GM18868 (cell line): ENCODE results near the gene SOS2.
A peak's percentile ranks its signal among the peaks of the same experiment; 100 is the strongest.

Source experiments
- ATAC-seq: cut with Tn5 transposase; IDR thresholded peaks from one replicate; pipeline ENCODE4 v1.9.1; 2021; ENCODE audit warnings: mild to moderate bottlenecking, moderate library complexity; ENCODE audit not compliant: unreplicated experiment

The SOS2 gene

GRCh38 chr14:50116966-50117365, 114.4 kb downstream of the SOS2 start:
- no peak for ATAC-seq

DNA sequence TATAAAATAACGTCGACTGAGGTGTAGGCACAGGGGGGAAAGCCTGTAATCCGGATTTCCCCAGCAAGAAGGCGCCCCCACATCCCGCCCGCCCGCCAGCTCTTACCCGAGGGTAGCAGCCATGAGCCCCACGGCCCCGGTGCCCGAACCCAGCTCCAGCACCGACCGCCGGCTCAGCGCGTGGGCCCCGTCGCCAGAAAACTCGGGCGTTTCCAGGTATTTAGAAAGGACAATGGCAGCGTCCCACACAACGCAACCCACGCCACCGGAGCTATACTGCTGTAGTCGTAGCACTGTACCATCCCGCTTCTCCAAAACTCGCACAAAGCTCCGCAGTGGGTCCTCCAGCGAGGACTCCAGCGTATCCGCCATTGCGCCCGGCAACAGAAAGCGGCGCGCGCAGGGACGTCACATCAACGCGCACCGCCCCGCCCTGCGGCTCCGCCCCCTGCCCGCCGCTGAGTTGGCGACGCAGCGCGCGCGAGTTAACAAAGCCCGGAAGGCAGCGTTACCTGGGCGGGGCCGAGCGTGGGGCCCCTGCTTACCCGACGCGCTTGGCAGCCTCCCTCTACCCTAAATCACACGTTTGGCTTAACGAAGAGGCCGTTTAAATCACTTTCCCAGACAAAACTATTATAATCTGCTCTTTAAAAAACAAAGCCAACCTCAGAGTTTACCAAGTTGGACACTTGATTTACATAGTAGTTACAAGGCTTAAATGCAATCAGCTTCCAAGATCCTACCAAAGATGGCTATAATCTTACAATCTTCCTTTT, 115.0 kb downstream of the SOS2 start, which contains the start of gene VCPKMT:
TSS of gene VCPKMT (minus strand) at position 392 of the 776 bp plus-strand sequence. CDS start at position 372, 20 bp downstream.
- ATAC-seq: peak; percentile 94

- ATAC-seq: peak; percentile 39
Measured at GRCh38 chr14:50113381-50114035, 117.9 kb downstream of the SOS2 start.

- ATAC-seq: no peak
Measured at GRCh38 chr14:50110323-50111037, 120.9 kb downstream of the SOS2 start.

GRCh38 chr14:50109342-50109741, 122.0 kb downstream of the SOS2 start:
- no peak for ATAC-seq

DNA sequence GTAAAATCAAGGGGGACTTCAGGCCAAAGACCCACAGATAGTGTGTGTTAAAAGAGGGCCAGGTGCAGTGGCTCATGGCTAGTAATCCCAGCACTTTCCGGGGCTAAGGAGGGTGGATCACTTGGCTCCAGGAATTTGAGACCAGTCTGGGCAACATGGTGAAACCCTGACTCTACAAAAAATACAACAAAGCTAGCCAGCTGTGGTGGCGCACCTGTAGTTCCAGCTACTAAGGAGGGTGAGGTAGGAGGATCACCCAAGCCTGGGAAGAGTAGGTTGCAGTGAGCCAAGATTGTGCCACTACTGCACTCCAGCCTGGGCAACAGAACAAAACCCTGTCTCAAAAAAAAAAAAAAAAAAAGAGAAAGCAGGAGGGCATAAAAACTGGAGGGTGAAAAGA, 123.5 kb downstream of the SOS2 start:
- no peak for ATAC-seq

- no peak for ATAC-seq
Measured at GRCh38 chr14:50106178-50106577, 125.2 kb downstream of the SOS2 start.

DNA sequence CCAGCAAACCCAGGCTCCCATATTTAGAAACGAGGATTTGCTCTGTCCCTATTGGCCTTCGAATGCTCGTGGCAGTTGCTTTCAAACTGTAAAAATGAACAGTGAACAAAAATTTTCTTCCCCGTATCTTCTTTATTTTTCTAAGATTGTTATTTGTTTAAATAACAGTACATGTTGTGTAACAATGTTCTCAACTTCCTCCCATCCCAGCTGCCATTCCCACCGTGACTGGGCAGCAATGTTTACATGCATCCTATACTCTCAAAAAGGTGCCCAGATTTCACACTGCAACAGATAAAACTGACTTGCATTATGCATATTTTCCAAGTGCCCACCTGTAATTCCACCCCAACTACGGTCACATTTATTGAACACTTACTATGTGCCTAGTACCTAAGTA, 127.8 kb downstream of the SOS2 start:
- ATAC-seq: no peak

DNA sequence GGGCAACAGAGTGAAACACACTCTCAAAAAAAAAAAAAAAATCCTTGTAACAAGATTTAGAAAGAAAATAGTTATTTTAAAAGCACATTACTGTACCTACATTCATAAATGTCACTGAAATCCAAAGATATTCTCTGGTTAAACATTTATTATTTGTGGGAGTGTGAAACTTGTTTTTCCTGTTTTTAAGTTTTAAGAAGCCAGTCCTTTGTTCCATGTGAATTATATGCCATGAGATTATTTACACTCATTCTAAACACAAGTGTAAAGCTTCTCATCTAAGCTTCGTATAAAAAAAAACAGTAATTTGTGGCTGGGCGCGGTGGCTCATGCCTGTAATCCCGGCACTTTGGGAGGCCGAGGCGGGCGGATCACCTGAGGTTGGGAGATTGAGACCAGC, 130.0 kb downstream of the SOS2 start:
- ATAC-seq: no peak

GRCh38 chr14:50100805-50101204, 130.6 kb downstream of the SOS2 start:
- no peak for ATAC-seq

- no peak for ATAC-seq
Measured at GRCh38 chr14:50099335-50099734, 132.0 kb downstream of the SOS2 start.

GRCh38 chr14:50095895-50096294, 135.5 kb downstream of the SOS2 start:
- ATAC-seq: peak; percentile 71

DNA sequence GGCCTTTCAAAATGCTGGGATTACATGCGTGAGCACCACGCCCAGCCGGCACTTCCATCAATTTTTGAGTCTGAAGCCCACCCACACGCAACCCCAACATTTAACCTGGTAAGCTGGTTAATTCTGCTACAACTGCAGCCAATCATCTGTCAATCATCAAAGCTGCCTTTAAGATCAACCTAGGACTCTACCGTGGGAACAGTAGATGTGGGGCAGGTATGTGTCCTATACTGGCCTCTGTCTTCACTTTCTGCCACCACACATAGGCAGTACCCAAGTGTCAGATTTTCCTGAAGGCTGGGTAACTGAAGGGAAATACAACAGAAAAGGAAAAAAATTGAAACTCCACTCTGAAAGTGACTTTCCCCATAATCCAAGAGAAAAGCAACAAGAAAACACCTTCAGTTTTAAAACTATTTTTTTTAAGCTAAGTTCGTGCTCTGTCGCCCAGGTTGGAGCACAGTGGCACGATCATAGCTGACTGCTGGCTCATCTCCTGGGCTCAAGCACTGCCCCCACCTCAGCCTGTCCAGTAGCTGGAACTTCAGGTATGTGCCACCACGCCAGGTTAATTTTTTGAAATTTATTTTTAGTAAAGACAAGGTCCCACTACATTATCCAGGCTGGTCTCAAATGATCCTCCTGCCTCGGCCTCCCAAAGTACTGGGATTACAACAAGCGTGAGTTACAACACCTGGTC, 137.2 kb downstream of the SOS2 start:
- ATAC-seq: no peak

DNA sequence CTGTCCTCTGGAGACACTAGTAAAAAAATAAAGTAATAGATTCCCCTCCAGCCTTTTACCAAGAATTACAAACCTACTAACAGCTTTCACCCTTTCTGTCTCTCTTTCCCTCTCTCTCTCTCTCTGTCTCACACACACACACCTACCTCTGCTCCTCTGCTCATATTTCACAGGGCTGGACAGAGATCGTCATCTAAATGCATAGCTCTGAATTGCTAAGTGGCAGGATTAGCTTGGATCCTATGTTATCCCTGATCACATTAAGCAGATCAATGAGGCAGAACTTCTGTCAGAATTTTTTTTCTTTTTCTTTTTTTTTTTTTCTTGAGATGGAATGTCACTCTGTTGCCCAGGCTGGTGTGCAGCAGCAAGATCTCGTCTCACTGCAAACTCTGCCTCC, 137.9 kb downstream of the SOS2 start:
- ATAC-seq: no peak

GRCh38 chr14:50092006-50092555, 139.3 kb downstream of the SOS2 start:
- no peak for ATAC-seq

DNA sequence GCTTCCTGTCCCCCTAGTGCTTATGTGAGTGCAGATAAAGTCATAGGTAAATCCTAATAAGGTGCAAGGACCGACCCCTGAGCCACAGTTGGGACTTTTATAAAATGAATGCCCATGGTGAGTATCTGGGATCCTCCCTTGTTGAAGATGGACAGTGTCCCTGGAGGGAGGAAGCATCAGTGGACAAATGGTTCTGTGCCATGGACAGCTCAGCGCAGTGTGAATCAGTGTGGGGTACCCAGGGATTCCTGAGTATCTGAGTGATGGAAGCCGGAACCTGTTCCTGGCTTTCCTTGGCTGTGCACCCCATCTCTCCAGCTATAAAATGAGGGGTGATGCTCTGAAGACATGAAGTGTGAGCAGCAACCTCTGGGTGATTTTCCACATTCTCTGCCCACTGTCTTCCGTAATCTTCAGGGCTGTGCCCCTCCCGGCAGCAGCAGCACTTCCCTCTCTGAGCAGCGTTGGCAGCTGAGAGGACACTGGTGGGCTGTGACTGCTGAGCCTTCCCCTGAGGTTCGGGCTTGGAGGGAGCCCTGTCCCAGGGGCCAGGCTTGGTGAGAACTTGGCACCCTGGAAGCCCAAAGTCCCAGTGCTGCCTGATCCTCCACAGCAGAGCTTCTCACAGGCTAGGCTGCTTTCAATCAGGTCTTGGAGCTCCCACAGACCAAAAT, 140.0 kb downstream of the SOS2 start:
- no peak for ATAC-seq

- no peak for ATAC-seq
Measured at GRCh38 chr14:50089208-50089607, 142.2 kb downstream of the SOS2 start.

GRCh38 chr14:50088731-50089130, 142.6 kb downstream of the SOS2 start:
- ATAC-seq: no peak

- no peak for ATAC-seq
Measured at GRCh38 chr14:50088117-50088515, 143.3 kb downstream of the SOS2 start.
